HEK293T (cell line): Measurements from ENCODE around the gene CCDC150.

Source experiments
- CTCF ChIA-PET: fragments of 350-600 bp; formaldehyde crosslinking; extraction: SDS; loops from one replicate; lab custom pipeline; 2021; ENCODE audit warnings: antibody characterized with exemption, inconsistent platforms; lab: Yijun Ruan, JAX
- POLR2A ChIA-PET: fragments of 350-600 bp; formaldehyde crosslinking; extraction: SDS; loops from one replicate; lab custom pipeline; 2020; ENCODE audit warnings: antibody characterized with exemption, inconsistent platforms; lab: Yijun Ruan, JAX
- DNase-seq: peaks from one replicate; pipeline ENCODE4 v3.0.0; 2012; ENCODE audit warnings: mixed read lengths; ENCODE audit errors: extremely low spot score
- ARNT ChIP-seq: fragments of 450-650 bp; IDR thresholded peaks from 2 replicates; pipeline ENCODE4 v1.6.1; 2017; ENCODE audit warnings: mild to moderate bottlenecking
- BHLHE40 ChIP-seq: fragments of 450-650 bp; IDR thresholded peaks from 2 replicates; pipeline ENCODE4 v1.6.1; 2016; ENCODE audit warnings: mild to moderate bottlenecking, moderate library complexity, borderline replicate concordance
- CTBP1 ChIP-seq: fragments of 450-650 bp; IDR thresholded peaks from 2 replicates; pipeline ENCODE4 v1.6.1; 2016; ENCODE audit warnings: borderline replicate concordance
- ELF4 ChIP-seq: fragments of 450-650 bp; IDR thresholded peaks from 2 replicates; pipeline ENCODE4 v1.6.1; 2017; ENCODE audit warnings: antibody characterized with exemption
- FOXA1 ChIP-seq: fragments of 450-650 bp; IDR thresholded peaks from 2 replicates; pipeline ENCODE4 v1.6.1; 2016; ENCODE audit warnings: mild to moderate bottlenecking
- FOXK2 ChIP-seq: fragments of 450-650 bp; IDR thresholded peaks from 2 replicates; pipeline ENCODE4 v1.6.1; 2016; ENCODE audit warnings: mild to moderate bottlenecking
- FOXM1 ChIP-seq: fragments of 450-650 bp; IDR thresholded peaks from 2 replicates; pipeline ENCODE4 v1.6.1; 2017; ENCODE audit warnings: mild to moderate bottlenecking, borderline replicate concordance
- HDGF ChIP-seq: fragments of 450-650 bp; IDR thresholded peaks from 2 replicates; pipeline ENCODE4 v1.6.1; 2017; ENCODE audit warnings: antibody characterized with exemption, borderline replicate concordance
- L3MBTL2 ChIP-seq: fragments of 450-650 bp; conservative IDR thresholded peaks from 2 replicates; pipeline ENCODE4 v1.6.1; 2016; ENCODE audit warnings: mild to moderate bottlenecking
- LEF1 ChIP-seq: fragments of 450-650 bp; IDR thresholded peaks from 2 replicates; pipeline ENCODE4 v1.6.1; 2017; ENCODE audit warnings: mild to moderate bottlenecking, borderline replicate concordance
- NFRKB ChIP-seq: fragments of 450-650 bp; IDR thresholded peaks from 2 replicates; pipeline ENCODE4 v1.6.1; 2016; ENCODE audit warnings: mild to moderate bottlenecking, moderate library complexity
- SP1 ChIP-seq: fragments of 450-650 bp; IDR thresholded peaks from 2 replicates; pipeline ENCODE4 v1.6.1; 2017
- SUZ12 ChIP-seq: fragments of 450-650 bp; IDR thresholded peaks from 2 replicates; pipeline ENCODE4 v1.6.1; 2016; ENCODE audit warnings: mild to moderate bottlenecking
- TARDBP ChIP-seq: fragments of 450-650 bp; IDR thresholded peaks from 2 replicates; pipeline ENCODE4 v1.6.1; 2016
- ZNF384 ChIP-seq: fragments of 450-650 bp; IDR thresholded peaks from 2 replicates; pipeline ENCODE4 v1.6.1; 2016
- TF ChIP-seq, protein P1 (sequence below): fragments of 450-650 bp; IDR thresholded peaks from 2 replicates; pipeline ENCODE4 v1.6.1; 2016

CCDC150 gene

DNA sequence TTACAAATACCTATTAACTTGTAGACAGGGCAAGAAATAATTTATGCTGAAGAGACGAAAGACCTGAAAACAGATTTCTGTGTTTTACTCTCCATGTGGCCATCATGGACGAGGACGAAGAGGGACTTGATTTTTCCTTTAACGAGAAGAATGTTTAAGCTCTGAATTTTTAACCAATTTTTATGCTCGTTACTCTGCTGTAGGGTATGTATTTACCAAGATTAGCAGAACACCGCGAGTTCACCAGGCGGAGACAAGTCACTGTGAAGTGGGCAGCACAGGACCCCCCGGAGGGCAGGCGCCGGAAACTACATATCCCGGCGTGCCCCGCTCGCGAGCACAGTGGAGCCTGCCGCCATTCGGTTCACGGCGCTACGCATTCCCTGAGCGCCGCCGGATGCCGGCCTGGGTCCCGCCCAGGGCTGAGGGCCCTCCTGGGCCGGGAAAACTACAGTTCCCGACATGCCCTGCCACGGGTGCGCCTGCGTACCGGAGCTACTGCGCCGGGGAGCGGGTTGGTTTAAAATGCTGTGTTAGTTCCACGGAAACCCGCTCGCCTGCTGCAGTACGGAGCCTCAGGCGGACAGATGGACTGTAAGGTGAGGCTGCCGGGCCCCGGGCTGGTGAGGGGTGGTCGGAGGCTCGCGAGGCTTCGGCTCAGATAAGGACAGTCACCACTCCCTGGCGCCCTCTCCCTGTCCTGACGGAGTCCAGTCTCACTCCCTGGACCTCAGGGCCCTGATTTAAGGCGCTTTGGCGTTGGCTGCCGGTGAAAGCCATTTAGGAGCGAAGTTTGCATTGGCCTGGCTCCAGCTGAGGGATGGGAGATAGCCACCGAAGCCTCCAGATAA is at the start of gene CCDC150:
TSS of gene CCDC150 (plus strand) at position 536 of the 851 bp plus-strand sequence. CDS start at position 588, 52 bp downstream.
- POLR2A ChIA-PET = interaction anchor here (0.6 to 1.3 kb wide), 3 partner anchors 9 to 38 kb away, joined by 3 to 4 read pairs (median 4); no protein-coding TSS in a partner anchor
- peak; percentile 97 for DNase-seq
- TF ChIP-seq L3MBTL2 (peak; percentile 98), ARNT (no peak), ELF4 (peak; percentile 50), FOXK2 (no peak), FOXA1 (no peak), SP1 (no peak)
- CTCF ChIA-PET = interaction anchor here (1.4 kb wide), 1 partner anchor 112 kb away, joined by 5 read pairs; no protein-coding TSS in a partner anchor

DNA sequence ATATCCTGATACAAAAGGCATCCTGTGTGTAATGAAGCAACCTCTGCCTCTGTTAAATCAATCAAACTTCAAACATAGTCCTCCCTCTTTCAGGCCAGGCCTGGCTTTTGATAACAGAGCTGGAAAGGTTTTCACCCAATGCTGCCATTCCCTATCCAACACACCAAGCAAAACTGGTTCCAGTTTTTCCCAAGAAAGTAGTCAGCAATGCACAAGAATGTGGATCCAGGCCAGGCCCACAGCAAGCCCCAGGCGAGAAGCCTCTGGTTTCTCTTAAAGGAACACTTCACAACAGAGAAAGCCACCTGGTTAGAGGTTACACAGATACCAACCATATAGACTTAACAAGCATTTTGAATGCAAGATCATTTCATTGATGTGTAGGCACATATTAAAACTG is 49.2 kb upstream of the CCDC150 start:
- POLR2A ChIA-PET = no interaction called here
- no peak for TF ChIP-seq FOXA1
- TF ChIP-seq ELF4 = no peak
- TF ChIP-seq ZNF384 = no peak
- TF ChIP-seq LEF1 = no peak
- no peak for TF ChIP-seq SP1
- TF ChIP-seq, protein P1, sequence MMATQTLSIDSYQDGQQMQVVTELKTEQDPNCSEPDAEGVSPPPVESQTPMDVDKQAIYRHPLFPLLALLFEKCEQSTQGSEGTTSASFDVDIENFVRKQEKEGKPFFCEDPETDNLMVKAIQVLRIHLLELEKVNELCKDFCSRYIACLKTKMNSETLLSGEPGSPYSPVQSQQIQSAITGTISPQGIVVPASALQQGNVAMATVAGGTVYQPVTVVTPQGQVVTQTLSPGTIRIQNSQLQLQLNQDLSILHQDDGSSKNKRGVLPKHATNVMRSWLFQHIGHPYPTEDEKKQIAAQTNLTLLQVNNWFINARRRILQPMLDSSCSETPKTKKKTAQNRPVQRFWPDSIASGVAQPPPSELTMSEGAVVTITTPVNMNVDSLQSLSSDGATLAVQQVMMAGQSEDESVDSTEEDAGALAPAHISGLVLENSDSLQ = no peak
- no peak for TF ChIP-seq ARNT
- TF ChIP-seq HDGF = no peak
- TF ChIP-seq SUZ12 = no peak
- no peak for TF ChIP-seq FOXM1
- no peak for TF ChIP-seq CTBP1
- no peak for TF ChIP-seq TARDBP
- no peak for TF ChIP-seq FOXK2
- TF ChIP-seq BHLHE40 = no peak
- TF ChIP-seq L3MBTL2 = no peak
- TF ChIP-seq NFRKB = no peak
- DNase-seq = no peak
- CTCF ChIA-PET = no interaction called here

DNA sequence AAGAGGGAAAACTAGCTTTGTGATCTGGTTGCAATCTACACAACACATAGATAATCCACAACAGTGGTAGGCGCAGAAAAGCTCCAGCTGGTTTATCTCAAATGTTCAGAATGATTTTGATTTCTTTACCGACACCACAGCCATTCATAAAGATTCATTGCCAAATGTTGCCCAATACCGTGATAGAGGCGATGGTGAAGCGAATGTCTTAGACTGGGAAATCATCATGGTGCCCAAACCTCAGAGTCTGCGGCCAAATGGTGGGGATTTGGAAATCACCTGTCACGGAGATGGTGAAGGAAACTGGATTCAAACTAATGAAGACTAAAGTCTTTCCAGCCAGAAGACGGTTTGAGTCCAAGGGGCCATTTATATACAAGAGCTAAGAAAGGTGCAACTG is 48.5 kb upstream of the CCDC150 start:
- no peak for DNase-seq
- ChIA-PET POLR2A (no interaction called here), CTCF (interaction anchor here (1.3 kb wide), 1 partner anchor 17 kb away, joined by 3 read pairs; no protein-coding TSS in a partner anchor)
- TF ChIP-seq CTBP1 (no peak), SUZ12 (no peak), BHLHE40 (no peak), ELF4 (no peak), FOXM1 (no peak), NFRKB (no peak), TARDBP (no peak), ARNT (no peak), FOXK2 (no peak), L3MBTL2 (no peak), ZNF384 (no peak), LEF1 (no peak)

DNA sequence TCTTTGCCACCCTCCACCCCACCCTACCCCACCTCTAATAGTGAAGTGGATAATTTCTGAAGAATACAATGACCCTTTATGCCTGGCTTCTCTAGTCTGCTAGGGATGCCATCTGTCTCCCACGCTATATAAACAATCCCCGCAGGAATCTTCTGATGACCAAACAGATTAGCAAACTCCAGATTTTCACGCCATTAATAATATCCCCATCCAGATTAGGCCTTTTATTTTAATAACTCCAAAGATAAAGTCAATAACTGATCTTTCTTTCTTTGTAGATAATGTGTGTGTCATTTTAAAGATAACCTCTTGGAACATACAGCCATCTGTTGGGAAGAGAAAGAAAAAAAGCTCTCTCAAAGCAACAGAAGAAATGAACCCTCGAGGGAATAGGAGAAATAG is 47.9 kb upstream of the CCDC150 start:
- ChIA-PET POLR2A (no interaction called here), CTCF (interaction anchor here (1.3 kb wide), 1 partner anchor 16 kb away, joined by 3 read pairs; no protein-coding TSS in a partner anchor)
- no peak for DNase-seq
- TF ChIP-seq ARNT = no peak
- TF ChIP-seq, protein P1 = no peak
- no peak for TF ChIP-seq NFRKB
- no peak for TF ChIP-seq CTBP1
- TF ChIP-seq SP1 = no peak
- TF ChIP-seq BHLHE40 = no peak
- no peak for TF ChIP-seq FOXM1
- no peak for TF ChIP-seq ELF4
- TF ChIP-seq ZNF384 = no peak
- TF ChIP-seq FOXA1 = no peak
- no peak for TF ChIP-seq SUZ12
- TF ChIP-seq LEF1 = no peak
- TF ChIP-seq FOXK2 = no peak
- no peak for TF ChIP-seq HDGF
- no peak for TF ChIP-seq TARDBP
- TF ChIP-seq L3MBTL2 = no peak

DNA sequence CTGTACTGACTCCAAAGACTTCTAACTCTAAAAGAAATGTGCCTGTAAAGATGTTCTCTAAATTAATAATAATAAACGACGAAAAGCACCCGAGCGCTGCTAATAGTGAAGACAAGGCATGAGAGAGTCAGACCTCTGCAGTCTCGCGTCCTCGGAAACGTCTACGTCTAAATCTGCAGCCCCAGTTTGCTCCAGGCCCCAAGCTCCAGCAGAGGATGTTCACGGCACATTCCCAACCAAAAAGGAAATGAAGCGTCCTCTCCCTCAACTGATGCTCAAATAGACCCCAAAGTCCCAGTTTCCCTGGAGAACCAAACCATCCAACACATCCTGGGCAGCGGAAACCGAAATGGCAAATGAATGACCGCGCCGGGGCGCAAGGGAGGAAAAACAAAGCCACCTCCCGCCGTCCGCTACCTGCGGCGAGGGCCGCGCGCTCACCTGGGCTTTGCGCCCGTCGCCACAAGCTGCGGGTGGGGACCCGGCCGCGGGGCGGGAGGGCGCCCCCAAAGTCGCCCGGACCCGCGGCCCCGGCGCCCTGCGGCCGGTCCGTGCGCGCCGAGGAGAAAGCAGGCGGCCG is 47.1 kb upstream of the CCDC150 start:
- POLR2A ChIA-PET = no interaction called here
- DNase-seq = peak; percentile 42
- CTCF ChIA-PET = interaction anchor here (1.3 kb wide), 1 partner anchor 15 kb away, joined by 3 read pairs; no protein-coding TSS in a partner anchor
- TF ChIP-seq ELF4 (no peak), FOXK2 (no peak), SUZ12 (no peak), TARDBP (no peak)
